KOPT-K1 (cell line): Measurements from ENCODE around the gene TEDDM1.
"Not testable (repeated sequence)": the region's sequence is repeated elsewhere in the genome, so short reads cannot be mapped to it uniquely, and the experiment has no call there.

Experiments used
- H3K27ac ChIP-seq: fragments of 200-600 bp; sonication (generic); 2 replicates; pipeline ENCODE4 v1.5.1; 2016; ENCODE audit warnings: antibody characterized with exemption, mild to moderate bottlenecking, low read depth, low read length; ENCODE audit not compliant: poor library complexity, severe bottlenecking
- H3K36me3 ChIP-seq: fragments of 200-600 bp; sonication (generic); 2 replicates; pipeline ENCODE4 v1.5.1; 2017; ENCODE audit warnings: antibody characterized with exemption, mild to moderate bottlenecking, low read length, moderate library complexity; ENCODE audit not compliant: insufficient read depth
- H3K9me3 ChIP-seq: fragments of 200-600 bp; sonication (generic); 2 replicates; pipeline ENCODE4 v1.5.1; 2017; ENCODE audit warnings: antibody characterized with exemption, low read length, mild to moderate bottlenecking; ENCODE audit not compliant: insufficient read depth, poor library complexity, severe bottlenecking

TEDDM1 gene, protein sequence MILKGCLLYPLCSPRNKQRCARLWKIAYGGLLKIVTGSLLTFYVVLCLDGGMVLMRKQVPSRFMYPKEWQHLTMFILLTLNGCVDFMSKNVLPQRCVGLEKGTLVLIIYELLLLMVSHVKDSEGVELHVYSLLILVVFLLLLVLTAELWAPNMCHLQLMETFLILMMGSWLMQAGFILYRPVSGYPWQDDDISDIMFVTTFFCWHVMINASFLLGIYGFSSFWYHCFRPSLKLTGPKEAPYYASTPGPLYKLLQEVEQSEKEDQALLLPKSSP

DNA sequence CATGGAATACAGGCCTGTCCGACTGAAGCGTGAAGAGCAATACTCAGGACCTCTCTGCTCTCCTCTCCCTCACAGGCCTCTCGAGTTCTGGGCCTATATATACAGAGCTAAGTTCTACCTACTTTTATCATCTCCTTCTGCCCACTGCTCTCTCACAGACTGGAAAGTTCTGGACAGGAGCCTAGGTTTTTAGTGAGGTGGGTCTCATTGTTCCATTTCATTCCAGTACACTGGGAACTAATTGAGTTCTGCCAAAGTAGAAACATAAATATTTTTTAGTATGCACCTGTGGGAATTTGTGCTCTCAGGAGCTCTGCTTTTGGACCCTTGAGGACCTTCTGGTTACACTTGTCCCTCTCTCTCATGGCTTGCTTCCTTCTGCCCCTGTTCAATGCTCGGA is at the start of gene TEDDM1:
TSS of gene TEDDM1 (minus strand) at position 101 of the 400 bp plus-strand sequence. CDS start 182 bp downstream, outside the sequence.
- Histone ChIP-seq H3K27ac (no peak within 1 kb of the TSS), H3K36me3 (no peaks in the 10 kb centered on the region), H3K9me3 (peaks cover 3% of the 10 kb centered on the region)

DNA sequence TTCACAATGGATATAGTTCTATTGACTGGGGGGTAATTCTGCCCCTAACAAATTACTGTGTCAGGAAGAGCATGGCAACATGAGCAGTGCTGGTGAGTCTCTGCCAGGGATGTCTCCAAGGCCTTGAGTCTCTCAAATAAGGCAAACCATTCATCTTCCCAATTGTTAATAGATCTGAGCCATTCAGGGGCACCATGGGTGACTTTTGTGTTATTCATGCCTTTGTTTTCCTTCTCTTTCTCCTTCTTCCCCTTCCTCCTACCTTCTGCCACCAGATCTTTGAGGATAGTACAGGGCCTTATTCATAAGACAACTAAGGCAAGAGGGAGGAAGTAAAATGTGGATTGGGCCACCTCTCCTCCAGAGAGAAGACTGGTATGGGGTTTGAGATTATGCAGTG is 49.6 kb upstream of the TEDDM1 start, which contains the start of gene RGSL1:
TSS of gene RGSL1 (plus strand) at position 60 of the 400 bp plus-strand sequence. CDS start at position 80, 20 bp downstream.
- no peak within 1 kb of the TSS for H3K27ac ChIP-seq
- no peaks in the 10 kb centered on the region for H3K9me3 ChIP-seq
- no peaks in the 10 kb centered on the region for H3K36me3 ChIP-seq

DNA sequence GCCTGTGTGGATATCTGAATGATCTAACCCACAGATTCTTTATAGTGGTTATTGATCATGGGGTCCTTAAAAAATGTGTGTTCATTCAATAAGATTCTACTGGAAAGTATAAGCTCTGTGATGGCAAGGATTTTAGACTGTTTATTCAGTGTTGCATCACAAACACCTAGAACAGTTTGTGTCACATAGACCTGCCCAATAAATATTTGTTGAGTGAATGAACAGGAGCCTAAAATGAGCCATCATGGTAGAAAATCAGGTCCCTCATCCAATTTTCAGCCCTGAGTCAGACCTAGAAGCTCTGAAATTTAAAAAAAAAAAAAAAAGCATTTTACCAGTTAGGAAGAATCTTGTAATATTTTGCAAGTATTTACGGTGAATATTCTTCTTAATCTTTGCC is 47.2 kb upstream of the TEDDM1 start:
- H3K36me3 ChIP-seq, result no peaks in the 10 kb centered on the region
- H3K9me3 ChIP-seq, result no peaks in the 10 kb centered on the region
- H3K27ac ChIP-seq, result no peak overlapping the region

DNA sequence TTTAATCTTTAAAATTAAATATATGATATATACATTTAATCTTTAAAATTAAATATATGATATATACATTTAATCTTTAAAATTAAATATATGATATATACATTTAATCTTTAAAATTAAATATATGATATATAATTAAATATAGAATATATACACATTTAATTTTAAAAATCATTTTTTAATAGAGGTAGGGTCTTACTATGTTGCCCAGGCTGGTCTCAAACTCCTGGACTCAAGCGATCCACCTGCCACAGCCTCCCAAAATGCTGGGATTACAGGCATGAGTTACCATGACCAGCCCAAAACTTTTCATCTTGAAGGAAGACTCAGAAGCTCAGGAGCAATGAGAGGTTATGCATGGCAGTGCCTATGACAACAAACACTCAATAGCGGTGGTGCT is 46.7 kb upstream of the TEDDM1 start:
- H3K36me3 ChIP-seq, H3K27ac ChIP-seq, H3K9me3 ChIP-seq: not testable (repeated sequence)

DNA sequence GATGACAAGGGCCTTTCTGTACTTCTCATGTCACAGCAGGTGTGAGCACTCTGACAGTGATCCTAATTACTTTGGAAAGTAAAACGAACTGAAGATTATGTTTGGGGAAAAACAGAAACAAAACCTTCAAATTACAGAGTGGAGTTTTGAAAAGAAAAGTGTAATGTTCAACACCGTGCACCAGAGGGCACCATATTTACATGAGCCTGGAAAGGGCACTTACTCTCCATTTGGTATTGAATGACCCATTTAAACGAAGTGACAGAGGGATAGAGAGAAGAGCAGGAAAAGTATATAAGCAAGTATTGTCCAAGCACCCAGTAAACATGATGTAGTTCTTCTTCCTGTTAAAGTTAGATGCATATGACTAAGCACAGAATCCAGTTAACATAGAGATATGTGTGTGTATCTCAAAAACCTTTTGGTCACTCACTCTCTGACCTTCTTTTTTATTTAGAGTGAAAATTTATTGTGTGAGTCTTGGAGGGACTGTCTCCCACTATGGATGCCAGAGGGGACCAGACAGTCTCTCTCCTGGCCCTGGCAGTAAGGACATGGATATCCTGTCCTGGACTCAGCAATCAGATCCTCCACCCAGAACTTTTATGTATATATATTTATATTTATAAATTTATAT is 45.7 kb upstream of the TEDDM1 start:
- H3K9me3 ChIP-seq, result no peaks in the 10 kb centered on the region
- no peak overlapping the region for H3K27ac ChIP-seq
- H3K36me3 ChIP-seq, result no peaks in the 10 kb centered on the region

DNA sequence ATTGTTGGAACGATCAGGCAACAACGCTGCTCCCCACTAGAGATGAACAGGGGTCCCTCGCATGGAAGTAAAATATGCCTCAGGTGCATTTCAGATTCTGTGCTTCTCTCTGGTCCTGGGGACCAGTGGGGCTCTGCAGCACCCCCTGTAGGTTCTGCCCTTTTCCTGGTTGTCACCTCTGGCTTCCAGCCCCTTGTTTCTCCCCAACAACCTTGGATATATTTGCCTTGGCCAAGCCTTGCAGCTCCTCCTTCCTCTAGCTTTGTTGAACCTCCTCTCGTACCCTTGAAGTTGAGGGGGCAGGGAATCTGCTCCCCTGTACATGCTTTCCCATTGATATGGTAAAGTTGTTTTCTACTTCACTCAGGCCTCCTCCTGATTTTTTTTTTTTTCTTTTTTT is 44.0 kb upstream of the TEDDM1 start:
- no peaks in the 10 kb centered on the region for H3K9me3 ChIP-seq
- no peak overlapping the region for H3K27ac ChIP-seq
- H3K36me3 ChIP-seq, result no peaks in the 10 kb centered on the region

DNA sequence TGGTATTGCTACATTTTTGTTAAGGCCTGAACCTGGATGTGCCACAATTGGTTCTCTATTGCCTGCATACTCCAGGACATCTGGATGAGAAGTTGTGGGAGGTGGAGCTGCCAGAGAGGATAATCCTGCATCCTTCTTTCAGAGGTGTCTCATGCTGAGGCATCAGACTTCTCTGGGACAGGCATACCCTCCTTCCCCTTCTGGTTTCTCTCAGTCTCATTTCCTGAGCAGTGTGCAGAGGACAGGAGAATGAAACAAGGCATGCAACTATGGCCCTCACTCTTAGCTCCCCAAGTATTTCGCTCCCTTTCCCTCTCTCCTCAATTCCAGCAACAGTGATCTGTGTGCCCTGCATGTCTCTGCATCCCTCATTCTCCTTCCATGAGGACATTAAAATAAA is 41.9 kb upstream of the TEDDM1 start:
- H3K27ac ChIP-seq, result no peak overlapping the region
- no peaks in the 10 kb centered on the region for H3K36me3 ChIP-seq
- H3K9me3 ChIP-seq, result peaks cover 6% of the 10 kb centered on the region

DNA sequence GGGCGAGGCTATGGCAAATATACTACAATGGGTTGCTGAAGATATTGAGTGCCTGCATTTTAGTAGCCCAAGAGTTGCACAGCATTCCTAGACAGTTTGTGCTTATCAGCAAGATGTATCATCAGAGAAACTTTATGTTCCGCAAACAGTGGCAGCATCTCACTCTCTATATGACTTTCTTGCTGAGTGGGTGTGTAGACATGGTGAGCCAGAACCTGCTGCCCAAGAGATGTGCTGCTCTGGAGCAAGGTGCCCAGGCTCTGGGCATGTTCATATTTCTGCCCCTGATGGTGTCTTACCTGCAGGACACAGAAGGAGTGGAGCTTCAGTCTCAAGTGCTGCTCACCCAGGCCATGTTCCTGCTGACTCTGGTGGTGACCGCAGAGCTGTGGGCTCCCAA is 41.3 kb upstream of the TEDDM1 start:
- peaks cover 6% of the 10 kb centered on the region for H3K9me3 ChIP-seq
- no peak overlapping the region for H3K27ac ChIP-seq
- H3K36me3 ChIP-seq, result no peaks in the 10 kb centered on the region

DNA sequence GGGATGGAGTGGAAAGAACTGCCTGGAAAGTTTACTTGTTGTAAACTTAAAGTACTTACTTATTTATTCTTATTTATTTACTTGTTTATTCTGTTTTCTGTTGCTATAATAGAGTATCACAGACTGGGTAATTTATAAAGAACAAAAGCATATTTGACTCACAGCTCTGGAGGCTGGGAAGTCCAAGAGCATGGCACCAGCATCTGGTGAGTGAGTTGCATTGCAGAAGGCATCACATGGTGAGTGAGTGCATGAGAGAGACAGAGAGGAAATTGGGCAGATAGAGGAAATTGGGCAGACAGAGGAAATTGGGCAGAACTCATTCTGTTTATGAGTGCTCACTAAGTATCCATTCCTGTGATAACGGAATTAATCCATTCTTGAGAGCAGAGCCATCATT is 37.9 kb upstream of the TEDDM1 start:
- Histone ChIP-seq H3K27ac (no peak overlapping the region), H3K36me3 (no peaks in the 10 kb centered on the region), H3K9me3 (peaks cover 6% of the 10 kb centered on the region)

DNA sequence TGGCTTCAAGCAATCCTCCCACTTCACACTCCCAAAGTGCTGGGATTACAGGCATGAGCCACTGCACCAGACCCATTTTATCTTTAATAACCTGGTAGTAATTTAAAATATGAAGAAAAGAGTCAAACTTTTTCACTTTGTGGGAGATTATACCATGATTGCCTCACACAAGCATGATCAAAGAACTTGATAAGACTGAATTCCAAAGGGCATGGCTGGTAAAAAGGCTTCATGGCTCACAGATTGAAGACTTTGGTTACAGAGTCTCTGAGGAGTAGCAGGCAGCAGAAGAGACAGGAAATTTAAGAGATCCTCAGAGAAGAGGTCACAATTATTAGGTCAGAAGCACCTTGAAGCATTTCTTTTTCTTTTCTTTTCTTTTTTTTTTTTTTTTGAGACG is 33.1 kb upstream of the TEDDM1 start:
- peaks cover 6% of the 10 kb centered on the region for H3K9me3 ChIP-seq
- H3K27ac ChIP-seq, result no peak overlapping the region
- no peaks in the 10 kb centered on the region for H3K36me3 ChIP-seq

DNA sequence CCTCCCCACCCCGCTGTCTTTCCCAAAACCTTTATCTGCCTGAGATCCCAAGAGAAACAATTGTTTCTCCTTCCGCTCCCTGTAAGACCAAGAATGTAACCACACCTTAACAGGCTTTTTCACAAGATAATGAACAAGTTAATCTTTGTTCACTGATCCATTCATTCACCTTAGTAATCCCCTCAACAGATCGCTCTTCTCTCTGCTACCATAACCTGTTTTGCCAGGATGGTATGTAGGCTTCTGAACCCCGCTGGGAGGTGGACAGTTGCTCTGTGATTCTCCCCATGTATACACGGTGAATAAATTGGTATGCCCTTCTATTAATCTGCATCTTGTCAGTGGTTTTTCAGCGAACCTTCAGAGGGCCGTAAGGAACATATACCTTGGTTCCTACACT is 30.8 kb upstream of the TEDDM1 start:
- H3K27ac ChIP-seq, result no peak overlapping the region
- no peaks in the 10 kb centered on the region for H3K9me3 ChIP-seq
- H3K36me3 ChIP-seq, result no peaks in the 10 kb centered on the region

DNA sequence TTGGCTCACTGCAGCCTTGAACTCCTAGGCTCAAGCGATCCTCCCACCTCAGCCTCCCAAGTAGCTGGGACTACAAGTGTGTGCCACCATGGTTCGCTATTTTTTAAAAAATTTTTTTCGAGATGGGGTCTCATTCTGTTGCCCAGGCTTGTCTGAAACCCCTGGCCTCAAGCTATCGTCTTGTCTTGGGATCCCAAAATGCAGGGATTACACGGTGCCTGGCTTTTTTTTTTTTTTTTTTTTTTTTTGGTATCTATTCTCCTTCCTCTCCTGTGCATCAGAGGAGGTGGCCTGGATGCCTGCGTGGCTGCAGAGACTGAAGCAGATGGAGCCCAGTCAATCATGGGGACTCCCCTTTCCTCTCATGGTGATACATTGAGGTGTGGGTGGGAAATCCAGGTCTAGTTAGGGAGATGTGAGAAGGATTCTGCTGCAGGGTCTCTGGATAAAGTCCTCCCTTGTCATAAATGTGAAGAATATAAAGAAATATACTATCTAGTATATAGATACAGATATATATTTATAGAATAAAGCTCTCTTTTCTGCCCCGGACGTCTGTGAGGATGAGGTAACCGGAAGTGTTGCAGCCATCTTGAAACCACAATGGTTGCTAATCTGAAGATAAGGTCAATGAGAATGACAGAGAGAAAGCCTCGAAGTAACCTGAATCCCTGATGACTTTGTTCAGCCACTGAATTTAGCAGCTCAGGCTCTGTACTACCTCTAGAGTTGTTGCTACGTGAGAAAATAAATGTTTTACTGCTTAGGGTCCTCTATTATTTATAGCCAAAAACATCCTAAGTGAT is 30.0 kb upstream of the TEDDM1 start:
- H3K36me3 ChIP-seq, result no peaks in the 10 kb centered on the region
- H3K9me3 ChIP-seq, result no peaks in the 10 kb centered on the region
- H3K27ac ChIP-seq, result no peak overlapping the region

DNA sequence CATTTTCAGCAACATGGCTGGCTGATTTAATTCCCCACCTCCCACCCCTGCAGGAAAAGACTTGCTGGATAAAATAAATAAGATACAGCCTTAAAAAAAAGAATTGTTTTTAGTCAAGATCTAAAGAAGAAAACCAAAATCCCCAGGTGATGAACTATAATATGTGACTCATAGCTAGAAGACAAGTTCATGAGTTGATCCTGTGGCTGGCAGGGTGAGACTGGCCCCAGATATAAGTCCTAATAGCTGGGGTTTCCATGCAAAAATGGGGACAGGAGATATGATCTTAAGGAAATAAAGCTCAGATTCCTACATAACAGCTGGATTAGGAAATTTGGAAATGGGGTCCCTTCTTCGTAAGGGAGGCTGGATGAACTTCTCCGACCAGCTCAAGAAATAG is 27.6 kb upstream of the TEDDM1 start:
- no peaks in the 10 kb centered on the region for H3K9me3 ChIP-seq
- no peak overlapping the region for H3K27ac ChIP-seq
- H3K36me3 ChIP-seq, result no peaks in the 10 kb centered on the region

DNA sequence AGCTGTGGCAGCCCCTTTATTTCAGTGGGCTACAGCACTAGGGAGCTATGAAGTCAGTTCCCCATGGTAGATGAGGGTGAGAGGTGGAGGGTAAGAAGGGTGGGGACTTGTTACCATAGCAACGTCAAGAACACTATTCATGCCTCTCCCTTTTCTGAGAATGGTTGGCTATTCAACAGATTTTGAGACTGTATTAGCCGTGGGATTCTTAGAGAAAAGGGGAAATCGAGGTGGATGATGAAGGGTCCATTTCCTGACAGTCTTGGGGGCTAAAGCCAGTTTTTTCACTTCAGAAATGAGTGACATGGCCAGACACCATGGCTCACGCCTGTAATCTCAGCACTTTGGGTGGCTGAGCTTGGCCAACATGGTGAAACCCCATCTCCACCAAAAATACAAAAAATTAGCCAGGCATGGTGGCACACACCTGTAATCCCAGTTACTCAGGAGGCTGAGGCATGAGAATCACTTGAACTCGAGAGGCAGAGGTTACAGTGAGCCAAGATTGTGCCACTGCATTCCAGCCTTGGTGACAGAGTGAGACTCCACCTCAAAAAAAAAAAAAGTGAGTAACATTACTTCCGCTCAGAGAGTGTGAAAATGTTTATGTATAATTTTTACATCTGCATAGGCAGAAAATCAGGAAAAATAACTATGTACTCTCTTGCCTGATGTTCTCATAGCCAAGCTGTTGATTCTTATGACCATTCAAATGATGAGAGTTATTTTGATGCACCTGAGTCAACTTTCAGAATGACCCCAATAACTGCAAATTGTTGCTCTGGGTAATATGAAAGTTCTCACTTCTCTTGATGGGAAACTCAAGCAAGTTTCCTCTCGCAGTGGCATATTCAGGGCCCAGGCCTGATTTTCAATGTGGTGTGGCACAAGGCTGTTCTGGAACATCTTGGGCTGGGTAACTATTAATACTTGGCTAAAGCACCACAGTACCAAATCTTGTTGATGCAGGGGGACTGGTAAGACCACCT is 26.3 kb upstream of the TEDDM1 start:
- Histone ChIP-seq H3K9me3 (no peaks in the 10 kb centered on the region), H3K27ac (no peak overlapping the region), H3K36me3 (no peaks in the 10 kb centered on the region)
